ENCODE data around the gene SH3BGRL. TPM values are rescaled to one million over a fixed set of nuclear protein-coding genes. Genes with fewer than 3 reads are reported as not detected.

Gene SH3BGRL
- total RNA-seq, 1 donor from 2014 or later, result 121 TPM

- peaks cover 9% of the 10 kb centered on the region for H3K4me1 ChIP-seq
- TF ChIP-seq POLR2A (IDR thresholded peaks at IDR 0.05), result no peak
- TF ChIP-seq CTCF (IDR thresholded peaks at IDR 0.05), result no peak
- TF ChIP-seq POLR2AphosphoS5 (IDR thresholded peaks at IDR 0.05; ENCODE audit: insufficient read depth in 1 of 2, low read depth in 1 of 2), result no peak
- DNase-seq (ENCODE audit: extremely low spot score in 2 of 2), result no peak
- no peaks in the 10 kb centered on the region for H3K9me3 ChIP-seq
- H3K4me3 ChIP-seq, result no peak overlapping the region
- intact Hi-C loops (cut with DNase I), result no loop called here
- H3K27me3 ChIP-seq, result no peaks in the 10 kb centered on the region
- H3K36me3 ChIP-seq, result no peaks in the 10 kb centered on the region
- no peak overlapping the region for H3K27ac ChIP-seq
Observed at GRCh38 chrX:81208916-81209315, 7.0 kb downstream of the SH3BGRL start.

GRCh38 chrX:81215685-81216084 lies 13.8 kb downstream of the SH3BGRL start:
- no peaks in the 10 kb centered on the region for H3K4me1 ChIP-seq
- no peak for DNase-seq (ENCODE audit: extremely low spot score in 2 of 2)
- no peak overlapping the region for H3K27ac ChIP-seq
- H3K27me3 ChIP-seq, result no peaks in the 10 kb centered on the region
- no peak for TF ChIP-seq POLR2A (IDR thresholded peaks at IDR 0.05)
- TF ChIP-seq POLR2AphosphoS5 (IDR thresholded peaks at IDR 0.05; ENCODE audit: insufficient read depth in 1 of 2, low read depth in 1 of 2), result no peak
- TF ChIP-seq CTCF (IDR thresholded peaks at IDR 0.05), result no peak
- no peaks in the 10 kb centered on the region for H3K9me3 ChIP-seq
- H3K4me3 ChIP-seq, result no peak overlapping the region
- intact Hi-C loops (cut with DNase I), result no loop called here
- no peaks in the 10 kb centered on the region for H3K36me3 ChIP-seq

- no peak overlapping the region for H3K4me3 ChIP-seq
- DNase-seq (ENCODE audit: extremely low spot score in 2 of 2), result no peak
- TF ChIP-seq POLR2A (IDR thresholded peaks at IDR 0.05) (no peak), CTCF (IDR thresholded peaks at IDR 0.05) (no peak), POLR2AphosphoS5 (IDR thresholded peaks at IDR 0.05; ENCODE audit: insufficient read depth in 1 of 2, low read depth in 1 of 2) (no peak)
- no peaks in the 10 kb centered on the region for H3K36me3 ChIP-seq
- no peaks in the 10 kb centered on the region for H3K9me3 ChIP-seq
- intact Hi-C loops (cut with DNase I), result no loop called here
- H3K27me3 ChIP-seq, result no peaks in the 10 kb centered on the region
- no peak overlapping the region for H3K27ac ChIP-seq
- H3K4me1 ChIP-seq, result no peaks in the 10 kb centered on the region
Observed at GRCh38 chrX:81229229-81229628, 27.3 kb downstream of the SH3BGRL start.

GRCh38 chrX:81229901-81230300 lies 28.0 kb downstream of the SH3BGRL start:
- DNase-seq (ENCODE audit: extremely low spot score in 2 of 2), result no peak
- Histone ChIP-seq H3K36me3 (no peaks in the 10 kb centered on the region), H3K27ac (no peak overlapping the region), H3K4me1 (no peaks in the 10 kb centered on the region), H3K27me3 (no peaks in the 10 kb centered on the region), H3K4me3 (no peak overlapping the region), H3K9me3 (no peaks in the 10 kb centered on the region)
- intact Hi-C loops (cut with DNase I), result no loop called here
- TF ChIP-seq CTCF (IDR thresholded peaks at IDR 0.05) (no peak), POLR2AphosphoS5 (IDR thresholded peaks at IDR 0.05; ENCODE audit: insufficient read depth in 1 of 2, low read depth in 1 of 2) (no peak), POLR2A (IDR thresholded peaks at IDR 0.05) (no peak)

GRCh38 chrX:81231476-81231875 lies 29.6 kb downstream of the SH3BGRL start:
- Histone ChIP-seq H3K9me3 (no peaks in the 10 kb centered on the region), H3K36me3 (no peaks in the 10 kb centered on the region), H3K4me1 (no peaks in the 10 kb centered on the region), H3K27ac (no peak overlapping the region), H3K27me3 (no peaks in the 10 kb centered on the region), H3K4me3 (no peak overlapping the region)
- TF ChIP-seq POLR2AphosphoS5 (IDR thresholded peaks at IDR 0.05; ENCODE audit: insufficient read depth in 1 of 2, low read depth in 1 of 2), result no peak
- no peak for TF ChIP-seq POLR2A (IDR thresholded peaks at IDR 0.05)
- no peak for TF ChIP-seq CTCF (IDR thresholded peaks at IDR 0.05)
- intact Hi-C loops (cut with DNase I), result no loop called here
- DNase-seq (ENCODE audit: extremely low spot score in 2 of 2), result no peak

Measured in vagina (tissue), 2 donors.